HG03108 (cell line): ENCODE measurements around the gene TMEM214.
A peak's percentile ranks its signal among the peaks of the same experiment; 100 is the strongest.
"Not testable (repeated sequence)": the region's sequence is repeated elsewhere in the genome, so short reads cannot be mapped to it uniquely, and the experiment has no call there.

ENCODE experiments used
- ATAC-seq: cut with Tn5 transposase; IDR thresholded peaks from one replicate; pipeline ENCODE4 v1.9.1; 2021; ENCODE audit warnings: moderate library complexity; ENCODE audit not compliant: unreplicated experiment

TMEM214 gene

DNA sequence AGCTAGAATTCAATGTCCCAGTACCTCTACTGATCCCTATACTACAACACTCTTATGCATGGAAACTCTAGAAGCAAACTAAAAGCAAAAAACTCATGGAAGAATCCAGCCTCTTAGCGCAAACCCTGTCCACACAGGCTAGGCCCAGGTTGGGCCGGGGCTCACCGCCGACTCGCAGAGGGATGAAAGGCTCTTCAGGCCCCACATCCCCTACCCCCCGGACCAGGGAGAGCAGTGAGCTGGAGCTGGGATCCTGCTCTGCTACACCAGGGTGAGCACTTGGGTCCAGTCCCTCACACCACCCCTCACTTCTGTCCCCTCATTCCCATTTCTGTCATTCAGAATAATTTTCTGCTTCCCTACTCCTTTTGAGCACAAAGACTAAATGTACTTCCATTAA, 36.7 kb downstream of the TMEM214 start:
- ATAC-seq: no peak

DNA sequence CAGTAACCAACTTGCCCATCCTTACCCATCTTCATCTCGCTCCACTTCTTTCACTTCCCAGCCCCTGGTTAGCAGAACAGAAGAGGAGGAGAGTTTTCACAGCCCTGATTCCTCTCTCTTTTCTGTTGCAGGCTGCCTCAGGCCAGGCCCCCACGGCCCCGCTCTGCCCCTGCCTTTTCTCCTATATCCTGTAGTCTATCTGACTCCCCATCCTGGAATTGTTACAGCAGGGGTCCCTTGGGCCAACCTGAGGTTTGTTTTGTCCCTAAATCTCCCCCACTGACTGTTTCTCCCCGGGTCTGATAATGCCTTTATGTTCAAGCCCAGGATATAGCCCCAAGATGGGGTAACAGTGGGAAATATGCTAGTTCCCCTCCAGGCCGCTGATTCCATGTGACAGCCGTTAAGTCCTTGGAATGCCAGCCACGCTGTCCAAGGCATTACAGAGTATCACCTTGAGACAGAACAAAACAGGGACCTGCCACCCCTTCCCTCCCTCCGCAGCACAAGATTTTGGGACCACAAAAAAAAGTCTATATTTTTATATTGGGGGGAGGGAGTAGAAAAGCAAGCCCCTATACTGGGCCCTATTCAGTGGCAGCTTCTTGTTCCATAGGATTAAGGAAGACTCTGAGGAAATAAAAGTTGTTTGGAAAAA, 37.3 kb downstream of the TMEM214 start:
- ATAC-seq: no peak

DNA sequence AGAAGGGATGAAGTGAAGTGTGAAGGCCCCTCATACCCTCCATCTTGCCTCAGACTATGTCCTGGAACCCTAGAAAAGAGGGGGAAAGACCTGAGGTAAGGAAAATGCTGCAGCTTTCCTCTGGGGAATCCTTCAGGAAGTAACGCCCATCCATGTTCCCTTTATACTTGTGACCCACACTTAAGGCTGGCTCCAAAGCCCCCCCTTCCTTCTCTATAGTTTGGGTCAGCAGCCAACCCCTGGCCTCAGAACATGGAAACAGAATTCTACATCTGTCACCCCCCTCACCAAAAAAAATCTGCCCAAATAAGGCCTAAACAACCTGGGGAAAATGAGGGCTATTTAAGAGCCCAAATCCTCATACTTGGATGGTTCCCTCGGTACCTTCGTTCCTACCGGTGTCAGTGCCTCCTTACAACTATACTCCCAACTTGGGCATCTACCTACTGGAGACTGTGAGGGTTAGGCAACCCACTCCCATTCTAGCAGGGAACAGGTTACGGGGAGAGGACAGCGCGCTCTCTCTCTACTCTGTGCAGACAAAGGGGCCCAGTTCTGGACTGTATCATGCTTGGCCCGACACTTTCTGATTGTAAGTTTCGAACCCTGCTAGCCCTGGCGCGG, 38.0 kb downstream of the TMEM214 start:
- ATAC-seq: peak; percentile 5

GRCh38 chr2:27071277-27071989, 38.7 kb downstream of the TMEM214 start, which contains the start of gene OST4:
TSS of gene OST4 (minus strand) at chr2:27071654.
- peak; percentile 84 for ATAC-seq

- ATAC-seq: no peak
Observed at GRCh38 chr2:27071990-27072830, 39.4 kb downstream of the TMEM214 start.

GRCh38 chr2:27072920-27073319, 40.2 kb downstream of the TMEM214 start:
- no peak for ATAC-seq

GRCh38 chr2:27073782-27074181, 41.0 kb downstream of the TMEM214 start:
- ATAC-seq: no peak

DNA sequence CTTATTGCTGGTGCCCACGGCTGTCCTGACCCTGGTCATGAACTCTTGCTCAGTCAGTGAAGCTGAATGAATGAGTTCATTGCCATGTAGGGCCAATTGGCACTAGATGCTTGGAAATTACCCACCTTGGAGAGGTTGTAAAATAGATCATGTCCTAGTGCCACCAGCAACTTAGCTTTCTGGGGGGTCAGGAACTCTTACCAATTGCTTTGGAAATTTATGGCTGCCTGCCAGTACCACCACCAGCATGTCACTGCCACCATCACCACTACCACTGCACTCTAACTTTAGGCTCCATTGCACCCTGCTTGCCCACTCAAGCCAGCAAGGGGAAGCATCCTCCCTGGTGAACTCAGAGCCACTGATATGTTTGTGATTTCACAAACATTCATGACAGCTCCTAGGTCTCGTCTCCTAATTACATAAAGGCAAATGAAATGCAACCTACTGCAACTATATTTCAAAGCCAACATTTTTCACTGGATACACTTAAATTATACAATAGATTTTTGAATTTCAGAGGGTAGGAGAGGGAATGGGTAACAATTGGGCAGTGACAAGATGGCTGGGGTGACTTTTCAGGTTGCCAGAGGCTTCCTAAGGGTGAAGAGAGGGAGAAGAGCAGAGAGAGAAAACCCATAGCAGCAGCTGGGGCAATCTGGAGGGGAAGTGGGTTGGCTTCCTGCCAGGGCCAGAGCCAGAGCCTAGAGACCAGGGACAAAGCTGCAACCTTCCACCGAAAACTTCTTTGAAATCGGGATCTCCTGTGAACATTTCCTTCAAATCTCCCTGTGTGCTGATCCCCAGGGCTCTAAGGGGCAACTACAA, 42.2 kb downstream of the TMEM214 start:
- no peak for ATAC-seq

GRCh38 chr2:27075566-27075871, 42.8 kb downstream of the TMEM214 start:
- ATAC-seq: not testable (repeated sequence)

GRCh38 chr2:27076323-27076722, 43.6 kb downstream of the TMEM214 start:
- ATAC-seq: no peak

DNA sequence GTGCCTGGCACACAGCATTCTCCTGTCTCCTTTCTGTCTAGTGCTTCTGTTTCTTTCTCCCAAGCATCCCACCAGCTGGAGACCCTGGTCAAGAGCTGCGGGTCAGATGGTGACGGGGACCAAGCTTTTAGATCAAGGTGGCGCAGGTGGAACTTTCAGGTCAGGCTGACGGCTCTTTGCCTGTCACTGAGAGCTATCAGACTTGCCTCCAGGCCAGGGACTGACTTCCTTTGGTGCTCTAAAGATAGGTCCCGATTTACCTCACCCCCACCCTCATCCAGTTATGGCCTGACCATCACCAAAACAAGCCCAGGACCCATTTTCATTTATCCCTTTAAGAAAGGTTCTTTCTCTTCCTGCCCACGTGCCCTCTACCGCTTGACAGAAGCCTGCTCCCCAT, 44.5 kb downstream of the TMEM214 start:
- no peak for ATAC-seq

GRCh38 chr2:27078267-27079194, 45.8 kb downstream of the TMEM214 start, which contains the start of gene EMILIN1:
TSS of gene EMILIN1 (plus strand) at chr2:27078615. CDS start at chr2:27079066, 451 bp downstream.
- ATAC-seq: no peak

GRCh38 chr2:27079233-27080139, 46.7 kb downstream of the TMEM214 start:
- ATAC-seq: no peak

DNA sequence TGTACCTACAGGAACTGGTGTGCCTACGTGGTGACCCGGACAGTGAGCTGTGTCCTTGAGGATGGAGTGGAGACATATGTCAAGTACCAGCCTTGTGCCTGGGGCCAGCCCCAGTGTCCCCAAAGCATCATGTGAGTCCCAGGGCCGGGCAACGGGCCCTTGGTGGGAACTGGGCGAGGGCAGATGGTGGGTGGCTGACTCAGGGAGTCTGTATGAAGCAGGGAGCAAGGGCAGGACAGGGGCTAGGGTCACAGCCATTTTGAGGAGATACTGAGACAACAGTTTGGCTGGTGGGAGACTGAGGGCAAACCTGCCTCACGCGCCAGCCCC, 47.3 kb downstream of the TMEM214 start:
- ATAC-seq: no peak

DNA sequence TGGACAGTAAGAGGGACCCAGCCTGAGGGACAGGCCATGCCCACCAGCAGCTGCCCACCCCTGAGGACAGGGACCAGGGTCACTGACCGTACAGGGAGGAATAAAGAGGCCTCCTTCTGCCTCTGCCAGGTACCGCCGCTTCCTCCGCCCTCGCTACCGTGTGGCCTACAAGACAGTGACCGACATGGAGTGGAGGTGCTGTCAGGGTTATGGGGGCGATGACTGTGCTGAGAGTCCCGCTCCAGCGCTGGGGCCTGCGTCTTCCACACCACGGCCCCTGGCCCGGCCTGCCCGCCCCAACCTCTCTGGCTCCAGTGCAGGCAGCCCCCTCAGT, 47.8 kb downstream of the TMEM214 start:
- no peak for ATAC-seq

GRCh38 chr2:27081984-27082772, 49.4 kb downstream of the TMEM214 start:
- ATAC-seq: no peak

- no peak for ATAC-seq
Observed at GRCh38 chr2:27082773-27083409, 50.1 kb downstream of the TMEM214 start.
